T-helper 1 cell treated with Interleukin-12 subunit alpha and Interleukin-12 subunit beta and Interleukin-4 antibody, amounts not matched to agents 30 ng/mL and 1 ng/mL, for 36 hours (primary cell): Measurements from ENCODE around the gene EHMT1. TPM values are rescaled to one million over a fixed set of nuclear protein-coding genes. Genes with fewer than 3 reads are reported as not detected.

Experiments
- intact Hi-C: fragments of 100-400 bp; cut with micrococcal nuclease; formaldehyde crosslinking; loops from one replicate; pipeline ENCODE4 v1.15.1; 2024
- total RNA-seq: library from RNA; stranded (reverse); gene quantifications from 2 replicates; pipeline ENCODE4 v1.2.3, GENCODE V29; 2022

Gene EHMT1
- total RNA-seq, 1 donor from 2014 or later = 110 TPM

GRCh38 chr9:137817236-137818200 lies 198.7 kb downstream of the EHMT1 start:
- intact Hi-C loops = no loop called here

- intact Hi-C loops = no loop called here
These were observed 199.5 kb downstream of the EHMT1 start for GRCh38 chr9:137818286-137818685.

GRCh38 chr9:137820161-137820855 lies 201.5 kb downstream of the EHMT1 start:
- intact Hi-C loops = no loop called here

GRCh38 chr9:137823986-137824771 lies 205.4 kb downstream of the EHMT1 start:
- intact Hi-C loops = no loop called here

- intact Hi-C loops = no loop called here
These were observed 206.7 kb downstream of the EHMT1 start for GRCh38 chr9:137825324-137825989.

GRCh38 chr9:137827908-137828526 lies 209.2 kb downstream of the EHMT1 start:
- intact Hi-C loops = no loop called here

GRCh38 chr9:137828527-137829259 lies 209.9 kb downstream of the EHMT1 start:
- intact Hi-C loops = no loop called here

GRCh38 chr9:137829260-137829996 lies 210.6 kb downstream of the EHMT1 start:
- intact Hi-C loops = no loop called here

- intact Hi-C loops = no loop called here
These were observed 213.4 kb downstream of the EHMT1 start for GRCh38 chr9:137832191-137832700.

GRCh38 chr9:137832830-137833590 lies 214.2 kb downstream of the EHMT1 start:
- intact Hi-C loops = no loop called here

- intact Hi-C loops = no loop called here
These were observed 215.2 kb downstream of the EHMT1 start for GRCh38 chr9:137833721-137834613.

GRCh38 chr9:137834846-137835546 lies 216.2 kb downstream of the EHMT1 start:
- intact Hi-C loops = no loop called here

- intact Hi-C loops = no loop called here
These were observed 217.5 kb downstream of the EHMT1 start for GRCh38 chr9:137836151-137836830.

GRCh38 chr9:137836831-137837241 lies 218.0 kb downstream of the EHMT1 start:
- intact Hi-C loops = no loop called here

GRCh38 chr9:137837345-137838278 lies 218.8 kb downstream of the EHMT1 start:
- intact Hi-C loops = no loop called here
